HG03159 (cell line): ENCODE measurements around the gene FILIP1.

Experiments
- ATAC-seq: cut with Tn5 transposase; IDR thresholded peaks from one replicate; pipeline ENCODE4 v1.9.1; 2021; ENCODE audit warnings: mild to moderate bottlenecking, moderate library complexity; ENCODE audit not compliant: unreplicated experiment

FILIP1 gene

DNA sequence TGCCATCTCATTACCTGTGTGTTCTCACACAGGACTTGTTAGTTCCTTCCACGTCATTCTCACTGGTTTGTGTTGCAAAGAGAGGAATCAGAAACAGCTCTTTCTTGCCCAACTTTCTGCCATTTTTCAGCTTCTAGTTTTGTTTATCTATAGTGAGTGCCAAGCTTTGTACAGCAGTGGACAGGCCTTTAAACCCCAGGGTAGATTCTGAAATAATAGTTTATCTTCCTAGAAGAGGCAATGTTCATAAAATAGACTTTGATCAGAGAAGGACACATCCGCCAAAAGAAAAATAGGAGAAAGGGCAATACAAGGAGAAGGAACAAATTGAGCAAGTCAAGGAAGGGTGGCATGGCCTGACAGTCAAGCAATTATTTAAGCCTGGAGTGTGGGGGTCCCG, 191.3 kb downstream of the FILIP1 start:
- no peak for ATAC-seq

DNA sequence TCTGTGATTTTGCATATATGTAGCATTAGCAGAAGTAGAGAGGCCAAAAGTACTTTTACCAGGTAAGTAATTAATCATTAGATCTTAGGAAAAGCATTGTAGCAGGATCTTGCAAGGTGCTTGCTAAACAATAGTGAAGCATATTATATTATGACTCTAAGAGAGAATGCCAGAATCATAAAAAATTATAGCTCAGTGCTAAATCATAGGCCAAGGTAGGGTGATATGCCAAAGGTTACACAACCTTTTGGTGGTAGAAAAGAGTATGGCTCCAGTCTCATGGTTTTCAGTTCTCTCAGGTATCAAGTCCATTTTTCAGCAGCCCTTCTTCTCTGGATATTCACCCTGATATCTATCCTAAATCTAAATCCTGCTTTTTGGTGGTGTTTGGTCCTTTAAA, 192.1 kb downstream of the FILIP1 start:
- ATAC-seq: no peak

DNA sequence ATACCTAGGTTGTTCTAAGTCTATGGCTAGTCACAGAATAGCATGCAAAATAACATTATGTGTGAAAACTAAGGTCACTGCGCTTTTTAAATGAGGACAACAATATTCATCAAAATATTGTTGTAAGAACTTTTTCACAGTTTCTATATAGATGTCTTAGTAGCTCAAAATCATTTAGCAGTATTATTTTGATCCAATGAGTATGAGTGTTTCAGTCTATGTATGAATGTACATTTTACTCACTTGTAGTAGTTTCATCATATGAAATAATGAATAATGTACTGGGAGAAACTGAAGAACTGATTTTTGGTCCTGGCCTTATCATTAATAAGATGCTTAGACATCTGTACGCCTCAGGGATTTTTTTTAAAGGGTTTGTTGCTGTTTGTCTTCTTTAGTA, 192.5 kb downstream of the FILIP1 start:
- ATAC-seq: no peak

DNA sequence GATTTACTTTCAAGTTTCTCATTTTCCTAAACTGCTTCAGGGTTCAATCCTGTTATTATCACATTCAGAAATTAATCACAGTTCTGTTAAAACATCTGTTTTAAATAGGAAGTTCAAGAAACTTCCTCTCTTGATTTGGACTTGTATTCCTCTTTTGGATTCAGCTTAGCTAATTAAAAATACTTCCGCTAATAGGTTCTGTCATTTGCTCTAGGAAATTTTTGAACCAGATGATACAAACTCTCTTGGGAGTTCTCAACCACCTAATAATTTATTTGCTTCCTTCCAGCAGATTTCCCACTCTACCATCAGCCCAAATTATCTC, 193.1 kb downstream of the FILIP1 start:
- no peak for ATAC-seq

DNA sequence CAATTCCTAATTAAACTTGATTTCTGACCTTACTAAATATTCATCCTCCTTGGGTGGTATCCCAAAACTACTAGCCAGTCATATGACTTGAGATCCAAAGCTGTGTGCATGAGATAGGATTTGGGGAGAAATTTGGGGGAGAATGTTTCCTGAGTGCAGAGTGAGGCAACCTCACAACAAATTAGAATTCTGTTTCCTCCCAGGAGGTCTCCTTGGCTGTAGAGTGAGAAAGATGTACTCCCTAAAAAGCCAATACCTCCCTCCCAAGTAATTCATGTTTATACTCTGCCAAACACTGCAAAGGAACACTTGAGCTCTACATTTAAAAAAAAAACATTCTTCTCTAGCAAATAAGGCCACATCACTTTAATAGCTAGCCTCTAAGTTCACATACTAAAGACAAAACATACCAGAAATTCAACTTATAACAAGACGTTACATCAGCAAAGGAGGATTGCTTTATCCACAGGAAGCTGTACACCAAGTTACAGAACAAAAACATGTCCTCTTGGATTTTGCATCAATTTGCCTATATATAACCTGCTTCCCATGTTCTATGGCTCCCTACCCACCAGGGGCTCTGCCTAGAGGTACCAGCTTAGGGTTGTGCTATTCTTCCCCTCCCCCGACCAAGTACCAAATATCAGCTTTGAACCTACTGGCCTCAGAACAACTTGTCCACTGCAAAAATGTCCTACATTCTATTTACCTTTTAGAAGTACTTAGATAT, 193.6 kb downstream of the FILIP1 start:
- ATAC-seq: no peak

DNA sequence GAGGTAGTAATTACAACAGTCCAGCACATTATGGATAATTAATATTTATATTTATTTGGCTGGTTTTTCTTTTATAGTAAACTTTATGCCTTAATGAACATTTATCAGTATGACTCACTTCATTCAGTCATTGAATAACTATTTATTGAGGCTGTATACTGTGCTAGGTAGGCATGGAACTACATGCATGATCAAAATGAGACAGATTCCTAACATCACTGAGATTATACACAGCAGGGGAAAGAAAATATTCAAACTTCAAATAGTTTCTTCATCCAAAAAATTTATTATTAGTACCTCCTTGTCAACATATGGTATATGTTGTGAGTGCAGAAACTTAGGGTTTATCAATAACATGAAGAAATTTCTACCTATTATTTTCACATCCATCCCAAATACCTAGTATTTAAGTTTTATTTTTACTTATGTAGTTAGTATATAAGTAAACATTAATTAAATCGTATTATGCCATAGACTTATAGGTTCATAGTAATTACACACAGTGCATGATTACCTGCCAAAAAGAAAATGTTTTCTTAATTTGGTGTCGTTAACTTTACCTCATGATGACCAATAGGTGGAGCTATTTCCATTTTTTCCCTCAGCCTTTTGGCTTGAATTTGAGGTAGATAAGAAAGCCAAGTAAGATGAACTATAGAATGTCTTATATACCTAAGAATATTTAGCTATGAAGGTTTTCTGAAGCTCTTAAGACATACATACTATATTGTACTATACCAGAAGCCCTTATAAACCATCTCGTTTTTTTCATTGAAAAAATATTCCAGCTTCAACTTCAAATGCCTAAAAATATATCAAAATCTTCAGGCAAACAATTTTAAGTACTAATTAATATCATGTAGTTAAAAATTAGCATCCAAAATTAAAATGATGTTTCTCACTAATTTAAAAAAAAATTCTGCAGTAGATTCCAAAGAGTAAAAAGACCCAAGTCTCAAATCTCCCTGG, 196.5 kb downstream of the FILIP1 start:
- peak; percentile 69 for ATAC-seq

DNA sequence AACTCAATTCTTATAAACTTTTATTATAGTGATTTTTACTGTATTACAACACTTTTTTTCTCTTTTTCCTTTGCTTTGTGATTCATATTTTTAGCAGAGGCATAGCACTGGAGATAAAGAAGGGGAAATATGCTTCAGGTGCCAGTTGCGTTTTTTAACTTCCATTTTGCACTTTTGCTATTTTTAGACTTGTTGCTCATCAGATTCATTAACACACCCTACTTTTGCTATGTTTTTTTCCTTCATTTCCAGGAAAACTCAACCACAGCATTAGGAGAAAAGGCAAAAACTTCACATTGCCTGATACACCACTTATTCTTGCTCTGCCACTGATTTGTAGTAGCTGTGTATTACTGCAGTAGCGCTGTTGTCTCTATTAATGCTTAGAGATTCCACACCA, 201.0 kb downstream of the FILIP1 start:
- no peak for ATAC-seq

DNA sequence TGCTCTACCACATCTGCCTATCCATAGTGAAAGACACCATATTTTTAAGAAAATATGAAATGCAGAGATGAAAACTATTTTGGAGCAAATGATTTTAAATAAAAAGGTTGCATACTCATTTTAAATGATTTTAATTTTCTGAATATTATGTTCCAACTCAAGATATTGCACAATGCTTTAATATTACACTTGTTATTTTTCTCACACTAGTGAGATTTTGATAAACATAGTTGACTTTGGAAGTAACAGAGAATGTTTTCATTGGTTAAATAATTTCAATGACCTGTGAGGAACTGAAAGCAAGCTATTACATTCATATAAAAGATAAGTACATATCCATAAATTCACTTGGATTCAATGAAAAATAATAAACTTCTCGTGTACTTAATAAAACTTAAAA, 201.9 kb downstream of the FILIP1 start:
- no peak for ATAC-seq

DNA sequence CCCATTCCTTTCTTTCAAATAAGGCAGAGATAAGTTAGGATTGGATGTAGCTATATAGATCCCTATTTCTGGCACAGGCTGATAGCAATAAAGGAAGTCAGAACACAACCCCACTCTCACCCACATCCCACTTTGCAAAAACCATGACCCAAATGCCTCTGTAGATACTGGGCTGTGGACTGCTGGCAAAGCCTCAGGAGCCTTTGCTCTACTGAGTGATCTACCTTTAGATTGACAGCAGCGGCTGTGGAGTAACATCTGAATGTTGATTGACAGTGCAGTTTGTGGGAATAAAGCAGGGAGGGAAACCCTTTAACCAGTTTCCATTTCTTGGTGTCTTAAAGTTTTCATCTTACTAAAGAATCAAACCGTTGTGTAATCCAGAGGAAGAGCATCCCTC, 202.3 kb downstream of the FILIP1 start:
- ATAC-seq: no peak

DNA sequence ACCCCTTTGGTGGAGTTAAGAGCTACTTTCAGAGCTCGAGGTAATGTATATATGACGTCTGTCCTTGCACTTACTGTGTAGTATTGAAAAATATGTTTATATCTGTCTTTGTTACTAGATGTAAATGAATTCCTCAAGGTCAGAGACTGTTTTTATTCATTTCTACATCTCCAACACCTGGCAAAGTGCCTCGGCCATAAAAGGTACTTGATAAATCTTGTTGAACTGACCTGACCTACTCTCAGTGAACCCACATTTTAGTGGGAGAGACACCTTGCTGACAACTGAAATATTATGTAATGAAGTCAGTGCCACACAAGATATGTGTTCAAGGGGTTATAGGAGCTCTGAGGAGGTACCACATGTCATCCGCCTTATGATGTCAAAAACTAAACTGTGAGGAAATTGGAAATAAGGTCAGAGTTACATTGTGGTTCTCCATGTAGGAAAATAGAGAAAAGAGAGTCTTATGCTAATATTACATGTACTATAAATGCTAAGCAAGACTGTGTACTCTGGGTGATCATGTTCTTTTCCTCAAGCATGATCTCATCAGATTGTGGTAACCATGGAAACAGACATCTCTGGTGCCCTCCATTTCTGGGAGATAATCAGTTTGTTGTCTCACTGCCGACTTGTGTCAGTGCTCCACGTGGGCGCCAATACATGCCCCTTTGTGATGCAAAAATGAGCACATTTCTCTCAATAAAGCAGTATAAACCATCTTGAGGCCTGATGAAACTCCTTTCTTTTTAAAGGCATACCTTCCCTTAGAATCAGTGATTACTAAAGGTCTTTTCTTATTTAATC, 203.3 kb downstream of the FILIP1 start:
- no peak for ATAC-seq

DNA sequence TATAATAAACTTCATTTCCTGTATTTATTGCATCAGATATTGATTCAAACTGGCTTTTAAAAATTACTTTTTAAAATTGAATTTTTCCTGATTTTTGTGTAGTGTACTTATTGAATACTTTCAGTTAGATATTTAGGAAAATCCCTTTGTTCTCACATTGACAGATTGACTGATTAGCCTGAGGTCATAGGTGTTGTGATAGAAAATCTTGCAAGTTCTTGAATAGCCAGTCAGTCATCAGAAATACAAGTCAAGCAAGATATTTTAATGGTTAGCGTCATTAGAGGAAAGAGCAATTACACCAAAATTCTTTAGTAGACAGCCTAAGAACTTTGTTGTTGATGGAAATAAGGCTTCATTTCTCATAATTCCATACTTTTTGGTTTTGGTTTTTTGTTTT, 205.6 kb downstream of the FILIP1 start:
- ATAC-seq: no peak

DNA sequence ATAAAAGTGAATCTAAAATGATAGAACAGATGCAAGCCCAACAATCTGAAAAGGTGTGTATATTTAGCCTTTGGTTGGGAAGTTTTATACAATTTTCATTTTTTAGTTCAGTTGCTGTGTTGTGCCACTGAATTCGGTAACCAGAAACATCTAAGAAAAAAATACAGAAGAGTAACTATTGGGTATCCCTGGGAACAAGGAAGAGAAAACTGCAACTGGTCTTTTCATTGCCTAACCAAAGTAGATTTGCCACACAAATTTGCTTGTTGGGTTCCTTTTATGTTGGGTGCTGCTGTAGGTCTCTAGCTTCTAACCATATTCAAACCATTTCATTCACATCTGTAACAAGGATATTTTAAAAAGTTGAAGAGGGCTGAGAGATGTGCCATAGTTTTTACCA, 206.2 kb downstream of the FILIP1 start:
- ATAC-seq: no peak

DNA sequence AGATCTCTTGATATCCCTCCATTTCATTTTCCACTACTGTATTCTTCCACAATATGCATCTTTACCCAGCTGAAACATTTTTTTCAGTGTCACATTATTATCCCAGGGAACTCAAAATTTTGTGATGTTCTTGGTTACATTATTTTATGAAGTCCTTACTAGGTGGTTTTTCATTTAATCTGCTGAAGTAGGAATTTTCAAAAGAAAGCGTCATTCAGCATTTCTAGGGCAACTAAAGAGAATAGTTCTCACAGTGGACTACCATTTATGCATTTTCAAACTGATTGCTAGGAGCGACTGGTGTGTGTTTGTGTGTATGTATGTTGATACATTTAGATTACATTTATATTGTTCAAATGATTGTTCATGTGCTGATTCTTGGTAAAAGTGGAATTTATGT, 206.6 kb downstream of the FILIP1 start:
- ATAC-seq: no peak

DNA sequence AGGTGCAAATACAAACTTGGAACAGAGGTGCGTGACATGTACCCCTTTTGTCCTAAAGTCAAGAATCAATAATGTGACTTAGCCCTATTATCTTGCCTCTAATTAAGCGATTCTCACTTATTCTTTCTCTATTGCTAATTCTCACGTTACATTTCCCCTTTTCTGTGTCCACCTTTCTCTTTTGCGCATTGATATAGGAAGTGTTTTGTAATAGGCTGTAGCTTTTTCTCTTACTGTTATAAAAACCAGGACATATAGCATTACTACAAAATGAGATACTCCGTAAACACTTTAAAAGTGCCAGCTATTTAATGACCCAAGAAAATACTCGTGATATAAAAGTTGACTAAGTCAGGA, 208.3 kb downstream of the FILIP1 start:
- ATAC-seq: no peak

DNA sequence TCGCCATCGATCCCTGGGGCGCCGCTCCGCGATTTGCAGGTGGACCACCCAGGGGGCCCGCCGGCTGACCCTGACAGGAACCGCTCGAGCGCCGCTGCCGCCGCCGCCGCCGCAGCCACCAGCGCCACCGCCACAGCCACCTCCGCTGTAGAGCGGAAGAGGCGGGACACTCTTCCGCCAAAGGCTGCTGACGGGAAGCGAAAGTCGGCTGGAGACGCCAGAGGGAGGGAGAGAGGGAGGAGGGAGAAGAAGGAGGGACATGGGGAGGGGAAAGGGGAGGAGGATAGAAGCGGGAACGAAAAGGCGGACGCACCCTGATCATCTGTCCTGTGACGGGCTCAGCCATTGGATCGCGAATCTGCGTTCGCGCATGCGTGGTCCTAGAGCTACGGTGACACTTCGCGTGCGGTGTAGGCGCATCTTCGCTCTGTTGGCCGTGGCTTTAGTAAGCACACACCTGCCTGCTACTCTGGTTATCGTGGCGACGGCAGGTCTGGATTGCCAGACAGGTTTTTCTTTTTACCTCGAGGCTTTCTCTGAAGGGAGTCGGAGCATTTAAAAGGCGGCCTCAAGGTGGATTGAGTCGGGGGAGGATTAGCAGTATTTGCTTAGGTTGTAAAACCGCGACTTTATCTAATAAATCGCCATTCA, 208.8 kb downstream of the FILIP1 start, which contains the start of gene TMEM30A:
TSS of gene TMEM30A (minus strand) at position 161 of the 651 bp plus-strand sequence. CDS start at position 7, 154 bp downstream.
- ATAC-seq: peak; percentile 87

DNA sequence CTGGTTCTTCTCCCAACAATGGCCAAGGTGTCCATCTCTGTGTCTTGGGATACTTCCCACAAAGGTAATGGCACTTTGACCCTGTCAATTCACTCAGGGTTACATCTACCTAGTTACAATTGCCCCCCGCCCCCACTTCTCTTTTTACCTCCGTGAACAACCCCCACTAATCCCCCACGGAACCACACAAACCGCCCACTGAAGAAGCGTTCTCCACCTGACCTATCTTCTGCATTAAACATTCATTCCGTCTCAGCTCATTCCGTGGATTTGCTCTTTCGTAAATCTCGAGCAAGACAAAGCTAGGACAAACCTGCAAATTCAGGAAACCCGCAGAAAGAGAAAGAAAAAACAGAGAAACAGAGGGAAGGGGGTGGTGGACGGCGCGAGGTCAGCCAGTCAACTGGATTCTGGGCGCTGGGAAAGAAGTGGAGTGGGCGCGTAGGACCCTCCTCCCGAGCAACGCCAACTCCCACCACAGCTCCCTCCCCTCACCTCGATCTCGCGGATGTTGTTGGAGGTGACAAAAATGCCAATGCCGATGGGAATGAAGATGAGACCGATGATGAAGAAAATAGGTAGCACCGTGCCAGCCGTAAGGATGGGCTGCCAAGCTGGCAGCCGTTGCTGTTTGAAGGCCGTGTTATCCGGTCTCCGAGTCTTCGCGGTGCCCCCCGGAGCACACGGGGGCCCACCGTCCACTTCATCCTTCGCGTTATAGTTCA, 209.5 kb downstream of the FILIP1 start:
- ATAC-seq: peak; percentile 21

DNA sequence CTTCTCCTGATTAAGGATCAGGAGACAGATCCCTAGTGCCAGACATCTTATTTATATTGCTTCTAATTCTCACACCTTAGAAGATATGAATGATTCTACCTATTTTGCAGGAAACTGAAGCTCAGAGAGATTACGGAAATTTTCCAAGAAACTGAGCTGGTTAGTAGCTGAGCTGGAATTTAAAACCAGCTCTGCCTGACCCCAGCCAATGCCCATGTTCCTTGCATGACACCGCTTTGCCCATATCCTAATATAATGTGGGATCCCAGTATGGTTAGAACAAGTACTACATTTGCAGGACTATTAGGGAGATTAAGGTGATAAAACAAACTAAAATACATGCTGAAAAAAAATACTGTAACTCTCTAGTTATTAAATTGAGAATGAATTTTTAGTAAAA, 210.9 kb downstream of the FILIP1 start:
- ATAC-seq: no peak

DNA sequence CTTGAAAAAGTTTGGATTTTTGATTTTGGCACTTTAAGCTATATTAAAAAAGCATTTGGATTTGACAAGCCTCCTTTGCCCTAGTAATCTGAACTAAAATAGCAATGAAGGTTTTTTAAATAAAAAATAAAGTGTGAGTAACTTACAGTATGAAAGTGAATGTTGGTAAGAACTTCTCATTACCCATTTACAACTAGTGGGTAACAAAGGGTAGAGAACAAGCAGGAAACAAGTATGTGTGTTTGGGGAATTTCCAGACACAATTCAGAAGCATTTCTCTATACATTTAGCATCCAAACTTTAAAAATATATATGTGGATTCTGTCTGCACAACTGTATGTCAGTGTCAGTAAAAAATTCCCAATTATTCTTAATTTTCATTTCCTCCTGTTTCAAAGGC, 211.9 kb downstream of the FILIP1 start:
- ATAC-seq: no peak

DNA sequence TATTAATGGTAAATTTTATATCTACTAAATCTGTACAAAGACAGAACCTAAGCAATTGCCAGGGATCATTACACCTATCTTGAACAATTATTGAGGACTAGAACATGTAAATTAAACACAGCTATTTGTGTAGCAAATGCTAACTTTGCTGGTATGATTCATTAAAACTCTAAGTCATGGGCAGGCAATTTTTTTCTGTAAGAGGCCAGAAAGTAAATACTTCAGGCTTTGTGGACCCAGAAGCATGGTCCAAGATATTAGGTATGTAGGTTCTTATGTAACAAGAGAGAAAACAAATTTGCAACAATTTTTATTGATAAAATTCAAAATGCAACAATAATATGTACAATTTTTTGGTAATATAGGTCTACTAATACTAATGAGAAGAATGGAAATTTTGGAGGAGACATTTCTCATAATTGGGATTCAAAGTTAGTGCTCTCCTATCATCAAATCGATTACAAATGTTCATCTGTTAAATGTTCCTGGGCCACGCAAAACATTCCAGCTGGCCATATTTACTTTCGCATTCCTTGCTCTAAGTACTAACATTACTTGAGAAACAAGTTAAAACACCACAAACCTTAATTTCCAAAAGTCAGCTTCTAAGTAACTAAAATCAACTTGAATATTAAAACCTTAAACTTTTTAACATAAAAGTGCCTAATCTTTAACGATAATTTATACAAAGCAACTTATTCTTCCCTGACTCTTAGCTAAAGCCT, 213.3 kb downstream of the FILIP1 start:
- no peak for ATAC-seq

DNA sequence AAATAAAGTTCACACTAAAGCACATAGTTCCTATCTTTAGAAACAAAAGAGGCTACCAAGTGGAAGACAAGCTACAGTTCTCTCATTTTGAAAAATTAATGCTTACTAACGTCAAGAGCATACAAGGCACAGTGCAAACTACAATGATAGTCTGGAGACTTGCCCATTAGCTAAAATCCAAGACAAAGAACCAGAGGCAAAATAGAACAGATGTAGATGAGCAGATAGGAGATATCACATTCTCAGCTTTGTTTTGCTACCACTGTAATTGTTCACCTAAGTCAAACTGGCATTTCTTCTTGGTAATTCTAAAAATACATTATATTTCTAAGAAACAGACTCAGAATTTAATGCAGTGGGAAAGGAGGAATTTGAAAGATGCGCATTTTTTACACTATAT, 214.2 kb downstream of the FILIP1 start:
- no peak for ATAC-seq
